ENCODE data around the gene NCOA3. TPM values are rescaled to one million over a fixed set of nuclear protein-coding genes. Genes with fewer than 3 reads are reported as not detected.

The NCOA3 gene
- total RNA-seq, 1 experiment from 2014 or later = 23.3 TPM

DNA sequence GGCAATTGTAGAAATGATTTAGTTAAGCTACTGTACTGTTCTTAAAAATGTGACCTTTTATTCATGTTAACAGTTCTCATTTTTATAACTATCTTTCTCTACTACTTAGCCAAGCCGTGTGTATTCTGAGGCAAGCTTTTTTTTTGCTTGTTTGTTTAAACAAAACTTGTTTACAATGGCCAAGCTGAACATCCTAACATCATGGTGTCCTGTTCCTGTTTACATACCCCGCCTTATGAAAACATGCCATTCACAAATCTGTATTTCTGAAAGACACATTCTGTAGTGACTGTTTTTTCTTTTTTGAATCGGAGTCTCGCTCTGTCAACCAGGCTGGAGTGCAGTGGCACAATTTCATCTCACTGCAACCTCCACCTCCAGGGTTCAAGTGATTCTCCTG is 140.9 kb downstream of the NCOA3 start:
- no peak overlapping the region for H4K8ac ChIP-seq (replicated peaks; ENCODE audit: insufficient read length, low read depth, low read length)
- H3K14ac ChIP-seq (ENCODE audit: insufficient read depth, low read length) = no peak overlapping the region
- H2BK5ac ChIP-seq (ENCODE audit: insufficient read length, low read length) = no peak overlapping the region
- H3K56ac ChIP-seq (ENCODE audit: insufficient read length, low read depth, low read length) = no peak overlapping the region
- H2BK20ac ChIP-seq (ENCODE audit: low read depth, low read length, poor library complexity, severe bottlenecking) = no peak overlapping the region
- H2BK120ac ChIP-seq (ENCODE audit: low read depth, low read length, poor library complexity, severe bottlenecking) = no peak overlapping the region
- H2AK5ac ChIP-seq (ENCODE audit: insufficient read length, low read length) = no peak overlapping the region
- no peak for DNase-seq
- no peaks in the 10 kb centered on the region for H3K27me3 Mint-ChIP-seq (ENCODE audit: low read depth)
- no peak overlapping the region for H4K5ac ChIP-seq (ENCODE audit: insufficient read length, low read depth, low read length)
- no peak overlapping the region for H3K23ac ChIP-seq (ENCODE audit: insufficient read length, low read depth, low read length)
- no peak overlapping the region for H2AFZ ChIP-seq (ENCODE audit: low read length)
- peaks cover 10 to 16% of the 10 kb centered on the region in 2 experiments for H3K4me1 Mint-ChIP-seq
- no peak overlapping the region for H2BK15ac ChIP-seq (ENCODE audit: low read depth, low read length)
- no peaks in the 10 kb centered on the region for H3K9me3 Mint-ChIP-seq
- no peaks in the 10 kb centered on the region for H3K4me1 ChIP-seq (ENCODE audit: insufficient read depth, low read length)
- no peak overlapping the region for H3K4me3 Mint-ChIP-seq
- no peak overlapping the region for H2BK12ac ChIP-seq (ENCODE audit: insufficient read length, low read depth, low read length)
- WGBS (ENCODE audit: extremely low coverage, insufficient read length, low lambda C conversion rate) = no CpG with 5 or more reads among the region's 4 CpGs
- no peak overlapping the region for H3K4me2 ChIP-seq (ENCODE audit: insufficient read depth, insufficient read length, low read length)
- H3K23me2 ChIP-seq (ENCODE audit: insufficient read length, low read depth, low read length, poor library complexity, severe bottlenecking) = no peaks in the 10 kb centered on the region
- no peak overlapping the region for H3K4ac ChIP-seq (ENCODE audit: low read depth, low read length)
- no peaks in the 10 kb centered on the region for H3K79me1 ChIP-seq (ENCODE audit: insufficient read depth, low read depth, low read length, poor library complexity, severe bottlenecking)
- no peaks in the 10 kb centered on the region for H3K27me3 ChIP-seq (ENCODE audit: insufficient read depth, low read length)
- peaks cover 44 to 82% (median 66%) of the 10 kb centered on the region in 3 experiments for H3K36me3 Mint-ChIP-seq (ENCODE audit: insufficient read depth in 1 of 3, low read depth in 3 of 3)
- no peak overlapping the region for H3T11ph ChIP-seq (ENCODE audit: low read length)
- 0 out of 7 replicates have a peak overlapping the region, but pooled peaks of 1 of the 3 experiments have one; percentile 10 for H3K27ac Mint-ChIP-seq
- H3K27ac ChIP-seq (ENCODE audit: insufficient read length, low read depth, low read length) = no peak overlapping the region
- no peak overlapping the region for H4K91ac ChIP-seq (ENCODE audit: insufficient read length, low read depth, low read length)
- H3K79me2 ChIP-seq (ENCODE audit: insufficient read depth, low read length) = no peaks in the 10 kb centered on the region
- no peaks in the 10 kb centered on the region for H3K9me3 ChIP-seq (ENCODE audit: control insufficient read depth, low read depth, low read length)
- H3K9ac ChIP-seq (ENCODE audit: extremely low read depth, insufficient read length, low read length) = no peak overlapping the region
- TF ChIP-seq, protein P1, sequence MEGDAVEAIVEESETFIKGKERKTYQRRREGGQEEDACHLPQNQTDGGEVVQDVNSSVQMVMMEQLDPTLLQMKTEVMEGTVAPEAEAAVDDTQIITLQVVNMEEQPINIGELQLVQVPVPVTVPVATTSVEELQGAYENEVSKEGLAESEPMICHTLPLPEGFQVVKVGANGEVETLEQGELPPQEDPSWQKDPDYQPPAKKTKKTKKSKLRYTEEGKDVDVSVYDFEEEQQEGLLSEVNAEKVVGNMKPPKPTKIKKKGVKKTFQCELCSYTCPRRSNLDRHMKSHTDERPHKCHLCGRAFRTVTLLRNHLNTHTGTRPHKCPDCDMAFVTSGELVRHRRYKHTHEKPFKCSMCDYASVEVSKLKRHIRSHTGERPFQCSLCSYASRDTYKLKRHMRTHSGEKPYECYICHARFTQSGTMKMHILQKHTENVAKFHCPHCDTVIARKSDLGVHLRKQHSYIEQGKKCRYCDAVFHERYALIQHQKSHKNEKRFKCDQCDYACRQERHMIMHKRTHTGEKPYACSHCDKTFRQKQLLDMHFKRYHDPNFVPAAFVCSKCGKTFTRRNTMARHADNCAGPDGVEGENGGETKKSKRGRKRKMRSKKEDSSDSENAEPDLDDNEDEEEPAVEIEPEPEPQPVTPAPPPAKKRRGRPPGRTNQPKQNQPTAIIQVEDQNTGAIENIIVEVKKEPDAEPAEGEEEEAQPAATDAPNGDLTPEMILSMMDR (conservative IDR thresholded peaks at IDR 0.05) = no peak
- no peak overlapping the region for H3K18ac ChIP-seq (ENCODE audit: insufficient read length, low read depth, low read length)
- no peaks in the 10 kb centered on the region for H4K20me1 ChIP-seq (ENCODE audit: control insufficient read depth, insufficient read depth, insufficient read length)

All from H9 (cell line).